SK-N-MC (cell line): Measurements from ENCODE around the gene PDF.

Experiments
- DNase-seq: peaks from one replicate; pipeline ENCODE4 v3.0.0-alpha.2; 2011; ENCODE audit warnings: low read depth, low spot score
- H3K27ac ChIP-seq: fragments of 200-600 bp; sonication (generic); 2 replicates; pipeline ENCODE4 v1.5.1; 2016; ENCODE audit warnings: mixed run types
- H3K36me3 ChIP-seq: fragments of 200-600 bp; sonication (generic); 2 replicates; pipeline ENCODE4 v1.6.1; 2017; ENCODE audit warnings: antibody characterized with exemption, low read length, mixed read lengths; ENCODE audit not compliant: insufficient read depth
- H3K4me3 ChIP-seq: fragments of 200-600 bp; sonication (generic); 2 replicates; pipeline ENCODE4 v1.5.1; 2016
- H3K9ac ChIP-seq: fragments of 200-600 bp; sonication (generic); 2 replicates; pipeline ENCODE4 v1.8.0; 2017; ENCODE audit warnings: mixed run types, mixed read lengths; ENCODE audit not compliant: insufficient read length
- H3K9me3 ChIP-seq: fragments of 200-600 bp; sonication (generic); 2 replicates; pipeline ENCODE4 v1.6.1; 2017; ENCODE audit warnings: low read depth, mild to moderate bottlenecking, antibody characterized with exemption, low read length, moderate library complexity, mixed read lengths
- EZH2 ChIP-seq: fragments of 200-600 bp; sonication (generic); IDR thresholded peaks from one replicate; pipeline ENCODE4 v1.6.1; 2017; ENCODE audit warnings: antibody characterized with exemption
- FOXP2 ChIP-seq: optimal IDR thresholded peaks from 2 replicates; pipeline ENCODE3; 2011; ENCODE audit warnings: mild to moderate bottlenecking, moderate library complexity; ENCODE audit not compliant: insufficient read depth; ENCODE audit errors: extremely low read length, control extremely low read depth
- POLR2AphosphoS5 ChIP-seq: IDR thresholded peaks from 2 replicates; pipeline ENCODE4 v1.6.1; 2012; ENCODE audit warnings: mild to moderate bottlenecking, low read depth, low read length, borderline replicate concordance

Gene PDF

DNA sequence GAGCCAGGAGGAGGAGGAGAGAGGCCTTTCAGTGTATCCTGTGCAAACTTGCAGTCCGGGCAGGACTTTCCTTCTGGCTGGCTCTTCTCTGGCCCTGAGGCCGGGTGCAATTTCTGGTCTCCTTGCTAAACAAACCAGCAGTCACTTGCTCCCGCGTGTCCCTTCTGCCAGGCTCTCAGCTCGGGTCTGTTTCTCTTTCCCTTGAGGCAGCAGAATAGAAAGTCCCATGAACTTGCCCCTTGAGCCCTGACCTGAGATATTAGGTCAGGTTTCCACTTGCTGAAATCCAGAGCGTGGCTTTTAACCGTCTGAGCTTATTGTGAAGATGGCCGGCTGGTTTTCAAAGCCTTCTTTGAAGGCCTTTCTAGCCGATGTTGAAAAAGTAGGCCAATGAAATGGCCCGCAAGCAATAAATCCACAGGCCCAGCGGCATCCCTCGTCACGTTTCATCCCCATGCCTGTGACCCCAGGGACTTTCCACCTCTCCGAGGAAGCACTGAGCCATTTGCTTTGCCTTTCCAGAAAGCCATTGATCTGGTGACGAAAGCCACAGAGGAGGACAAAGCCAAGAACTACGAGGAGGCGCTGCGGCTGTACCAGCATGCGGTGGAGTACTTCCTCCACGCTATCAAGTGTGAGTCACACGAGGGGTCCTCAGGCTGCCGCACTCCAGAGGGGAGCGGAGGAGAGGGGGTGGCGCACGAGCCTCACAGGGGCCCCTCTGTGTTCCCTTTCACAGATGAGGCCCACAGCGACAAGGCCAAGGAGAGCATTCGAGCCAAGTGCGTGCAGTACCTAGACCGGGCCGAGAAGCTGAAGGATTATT, 14.7 kb downstream of the PDF start:
- no peak for TF ChIP-seq POLR2AphosphoS5
- TF ChIP-seq EZH2, result no peak
- no peak for TF ChIP-seq FOXP2
- Histone ChIP-seq H3K36me3 (peaks cover 17% of the 10 kb centered on the region; the same call in 1 of the 2 replicates), H3K27ac (no peak overlapping the region), H3K4me3 (no peak overlapping the region), H3K9me3 (no peaks in the 10 kb centered on the region), H3K9ac (no peak overlapping the region)
- DNase-seq, result no peak

DNA sequence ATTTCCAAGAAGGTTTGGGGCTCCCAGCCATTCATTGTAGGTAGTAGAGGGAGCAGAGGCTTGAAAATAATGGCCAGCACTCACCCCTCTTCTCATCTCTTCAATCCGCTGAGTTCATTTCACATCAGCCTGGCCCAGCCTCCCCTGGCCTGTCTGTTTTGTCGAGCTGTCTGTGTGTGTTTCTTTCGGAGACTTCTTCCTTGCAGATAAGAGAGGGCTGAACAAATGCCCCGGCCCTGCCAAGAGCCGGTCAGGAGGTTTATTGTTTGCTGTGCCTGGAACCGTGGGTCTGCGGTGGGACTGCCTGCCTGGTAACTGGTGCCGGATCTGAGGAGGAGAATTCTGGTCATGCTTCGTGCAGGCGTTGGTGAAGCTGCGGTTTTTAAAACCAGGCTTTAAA, 15.9 kb downstream of the PDF start:
- no peak for DNase-seq
- H3K36me3 ChIP-seq, result peaks cover 10% of the 10 kb centered on the region; the same call in 1 of the 2 replicates
- TF ChIP-seq POLR2AphosphoS5 (no peak), EZH2 (no peak), FOXP2 (no peak)
- H3K4me3 ChIP-seq, result no peak overlapping the region
- H3K9me3 ChIP-seq, result no peaks in the 10 kb centered on the region
- H3K9ac ChIP-seq, result no peak overlapping the region
- H3K27ac ChIP-seq, result no peak overlapping the region

DNA sequence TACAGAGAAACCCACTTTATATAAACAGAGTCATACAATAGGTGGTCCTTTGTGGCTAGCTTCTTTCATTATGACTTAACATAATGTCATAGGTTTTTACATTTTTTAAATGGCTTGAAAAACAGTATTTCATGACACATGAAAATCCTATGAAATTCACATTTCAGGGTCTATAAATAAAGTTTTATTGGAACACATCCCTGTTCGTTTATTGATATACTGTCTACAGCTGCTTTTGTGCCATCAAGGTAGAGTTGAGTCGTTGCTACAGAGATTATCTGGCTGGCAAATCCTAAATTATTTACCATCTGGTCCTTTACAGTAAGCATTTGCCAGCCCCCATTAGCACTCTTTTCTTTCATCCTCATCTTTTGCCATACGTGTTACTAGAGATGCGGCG, 16.9 kb downstream of the PDF start:
- TF ChIP-seq EZH2 (no peak), FOXP2 (no peak), POLR2AphosphoS5 (no peak)
- Histone ChIP-seq H3K36me3 (peaks cover 4% of the 10 kb centered on the region; the same call in 1 of the 2 replicates), H3K27ac (no peak overlapping the region), H3K9ac (no peak overlapping the region), H3K9me3 (no peaks in the 10 kb centered on the region), H3K4me3 (no peak overlapping the region)
- no peak for DNase-seq

DNA sequence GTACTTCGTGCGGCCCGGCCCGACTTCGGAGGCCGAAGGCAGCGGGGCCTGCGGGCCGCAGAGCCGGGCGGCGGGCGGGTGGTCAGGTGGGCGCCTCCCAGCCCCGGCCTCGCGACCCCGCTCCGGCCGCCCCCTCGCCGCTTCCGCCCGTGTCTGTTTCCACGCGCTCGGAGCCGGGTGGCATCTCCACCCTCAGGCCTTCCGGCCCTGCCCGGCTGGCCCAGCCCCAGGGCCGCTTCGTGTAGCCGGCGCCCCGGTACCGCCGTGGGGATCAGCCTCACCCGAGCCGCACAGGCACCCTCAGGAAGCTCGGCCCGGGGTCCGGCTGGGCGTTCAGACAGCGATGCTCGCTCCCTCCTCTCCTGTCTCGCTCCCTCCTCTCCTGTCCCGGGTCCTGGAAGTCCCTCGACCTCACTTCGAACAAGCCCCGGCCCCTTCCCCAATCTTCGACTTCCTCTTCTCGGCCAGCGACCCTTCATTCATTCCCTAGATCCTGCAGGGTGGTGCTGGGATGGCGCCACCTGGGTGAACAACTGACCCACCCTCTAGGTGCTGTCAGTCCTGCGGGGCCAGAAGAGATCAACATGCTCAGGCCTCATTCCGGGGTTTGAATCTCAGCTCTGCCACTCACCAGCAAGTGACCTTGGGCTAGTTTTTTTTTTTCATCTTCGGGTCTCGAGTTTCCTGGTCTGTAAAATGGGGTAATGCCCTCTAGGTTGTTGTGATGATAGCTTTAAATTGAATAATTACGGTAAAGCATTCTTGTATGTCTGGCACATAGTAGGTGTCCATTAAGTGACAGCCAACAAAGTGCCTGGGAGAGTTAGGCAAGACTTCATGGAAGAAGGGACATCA, 18.6 kb downstream of the PDF start:
- Histone ChIP-seq H3K27ac (no peak overlapping the region), H3K9ac (peak overlapping the region; percentile 84), H3K4me3 (peak overlapping the region; percentile 79), H3K36me3 (peaks cover 4% of the 10 kb centered on the region; the same call in 1 of the 2 replicates), H3K9me3 (no peaks in the 10 kb centered on the region)
- TF ChIP-seq EZH2, result no peak
- no peak for TF ChIP-seq FOXP2
- TF ChIP-seq POLR2AphosphoS5, result no peak
- DNase-seq, result no peak

DNA sequence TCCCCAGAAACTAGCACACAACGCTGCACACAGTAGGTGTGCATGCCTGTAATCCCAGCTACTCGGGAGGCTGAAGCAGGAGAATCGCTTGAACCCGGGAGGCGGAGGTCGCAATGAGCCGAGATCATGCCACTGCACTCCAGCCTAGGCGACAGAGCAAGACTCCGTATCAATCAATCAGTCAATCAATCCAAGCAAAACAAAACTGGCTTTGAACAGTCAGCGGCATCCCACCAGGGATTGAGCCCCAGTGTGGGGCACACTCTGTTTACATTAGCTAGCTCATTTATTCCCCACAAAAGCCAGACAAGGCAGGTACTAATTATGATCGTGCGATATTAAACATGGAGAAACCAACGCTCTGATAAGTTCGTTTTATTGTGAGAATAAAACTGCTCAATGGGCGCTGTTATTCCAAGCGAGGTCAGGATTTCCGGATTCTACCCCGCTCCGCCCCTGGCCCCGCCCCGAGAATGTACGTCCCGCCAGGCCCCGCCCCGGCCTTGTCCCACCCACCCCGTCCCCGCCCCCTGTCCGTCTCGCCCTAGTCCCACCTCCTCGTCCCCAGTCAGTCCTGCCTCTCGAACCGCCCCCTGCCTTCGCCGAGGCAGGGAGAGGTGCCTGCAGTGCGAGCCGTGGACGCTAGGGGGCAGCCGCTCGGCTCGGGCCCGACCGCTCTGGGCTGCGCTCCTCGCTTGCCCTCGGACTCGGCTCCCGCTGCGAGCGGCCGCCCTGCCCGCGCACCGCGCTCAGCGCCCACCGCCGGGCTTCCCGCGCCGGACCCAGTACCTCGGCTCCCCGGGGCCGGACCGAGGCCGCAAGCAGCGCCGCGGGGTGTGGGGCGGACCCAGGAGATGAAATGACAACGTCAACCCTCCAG, 19.5 kb downstream of the PDF start, which contains the start of gene VPS4A:
Gene VPS4A, plus strand, starts transcription at position 698 of the 880 bp plus-strand sequence. Its CDS starts 162 bp downstream, at position 860.
- Histone ChIP-seq H3K9ac (peak within 1 kb of the TSS; percentile 84), H3K9me3 (no peaks in the 10 kb centered on the region), H3K27ac (0 out of 2 replicates have a peak within 1 kb of the TSS, but pooled peaks have one; percentile 67), H3K36me3 (no peaks in the 10 kb centered on the region), H3K4me3 (peak within 1 kb of the TSS; percentile 79)
- DNase-seq, result peak; percentile 12
- no peak for TF ChIP-seq FOXP2
- TF ChIP-seq POLR2AphosphoS5, result no peak; the same call in 1 of the 2 replicates
- no peak for TF ChIP-seq EZH2

DNA sequence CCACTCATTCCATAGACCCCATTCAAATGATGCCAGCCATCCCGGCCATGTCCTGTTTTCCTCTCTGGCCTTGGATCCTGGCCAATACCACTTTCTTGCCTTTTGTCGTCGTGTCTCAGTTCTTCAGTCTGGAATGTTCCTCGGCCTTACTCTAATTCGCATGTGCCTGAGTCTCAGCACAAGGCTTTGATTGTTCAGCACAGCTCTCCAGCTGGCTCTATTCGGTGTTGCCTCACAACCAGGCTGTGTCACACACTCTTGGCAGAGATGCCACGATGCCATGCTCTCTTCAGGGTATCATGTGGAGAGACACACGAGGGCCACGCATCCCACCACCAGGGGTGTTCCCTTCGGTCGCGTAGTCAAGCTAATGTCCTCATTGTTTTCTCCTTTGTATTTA, 21.1 kb downstream of the PDF start:
- H3K9ac ChIP-seq, result no peak overlapping the region
- TF ChIP-seq EZH2, result no peak
- no peak for TF ChIP-seq FOXP2
- no peak for TF ChIP-seq POLR2AphosphoS5
- H3K27ac ChIP-seq, result no peak overlapping the region
- H3K9me3 ChIP-seq, result no peaks in the 10 kb centered on the region
- DNase-seq, result no peak
- H3K36me3 ChIP-seq, result no peaks in the 10 kb centered on the region
- no peak overlapping the region for H3K4me3 ChIP-seq

DNA sequence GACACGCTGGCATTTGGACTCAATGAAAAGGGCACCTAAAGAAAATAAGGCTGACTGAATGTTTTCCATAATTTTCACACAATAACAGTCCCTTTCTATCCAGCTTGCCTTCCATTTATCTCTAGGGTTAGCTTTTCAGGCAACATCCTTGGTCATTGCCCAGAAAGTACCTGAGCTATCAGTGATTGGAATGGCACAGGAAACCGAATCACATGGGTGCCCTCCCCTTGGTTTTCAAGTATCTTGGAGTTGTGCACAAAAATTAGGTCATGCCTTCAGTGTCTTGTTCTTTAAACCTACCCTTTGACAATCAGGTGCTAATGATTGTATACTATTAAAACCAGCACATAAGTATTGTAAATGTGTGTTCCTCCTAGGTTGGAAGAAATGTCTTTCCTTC, 22.5 kb downstream of the PDF start:
- H3K36me3 ChIP-seq, result no peaks in the 10 kb centered on the region
- H3K4me3 ChIP-seq, result no peak overlapping the region
- no peaks in the 10 kb centered on the region for H3K9me3 ChIP-seq
- no peak overlapping the region for H3K27ac ChIP-seq
- H3K9ac ChIP-seq, result no peak overlapping the region
- DNase-seq, result no peak
- TF ChIP-seq POLR2AphosphoS5 (no peak), EZH2 (no peak), FOXP2 (no peak)

DNA sequence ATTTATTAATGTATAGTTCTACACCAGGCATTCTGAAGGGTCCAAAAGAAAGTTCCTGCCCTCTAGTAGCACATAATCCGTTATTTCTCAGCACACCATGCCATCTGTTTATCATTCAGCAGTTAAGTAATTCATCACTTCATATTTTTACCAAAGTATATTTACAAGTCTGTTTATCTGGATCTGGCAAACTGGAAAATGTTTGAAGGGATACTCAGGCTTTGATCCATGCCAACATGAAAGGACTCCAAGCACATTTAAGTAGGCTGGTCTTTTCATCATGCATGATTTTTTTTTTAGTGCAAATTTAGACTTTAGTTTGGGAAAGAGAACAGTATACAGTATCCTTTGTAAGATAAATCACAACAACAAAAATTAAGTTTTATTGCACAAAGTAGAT, 23.3 kb downstream of the PDF start:
- Histone ChIP-seq H3K9me3 (no peaks in the 10 kb centered on the region), H3K4me3 (no peak overlapping the region), H3K9ac (no peak overlapping the region), H3K36me3 (no peaks in the 10 kb centered on the region), H3K27ac (no peak overlapping the region)
- TF ChIP-seq EZH2 (no peak), POLR2AphosphoS5 (no peak), FOXP2 (no peak)
- DNase-seq, result no peak
